ENCODE measurements around the gene CRIP1.
A peak's percentile ranks its signal among the peaks of the same experiment; 100 is the strongest.

- peak; percentile 95 for TF ChIP-seq CTCF (IDR thresholded peaks at IDR 0.05)
- TF ChIP-seq ZFX (IDR thresholded peaks at IDR 0.05; ENCODE audit: borderline replicate concordance), result no peak
Measured at GRCh38 chr14:105448706-105449111, 38.0 kb upstream of the CRIP1 start.

Data from 22Rv1 (cell line).